VCaP (cell line): Measurements from ENCODE around the gene GUK1.

Experiments
- H3K27ac ChIP-seq: fragments of 450-650 bp; 2 replicates; pipeline ENCODE4 v1.5.1; 2017
- TF ChIP-seq, protein P1 (sequence below): fragments of 450-650 bp; conservative IDR thresholded peaks from 2 replicates; pipeline ENCODE4 v1.5.1; 2017; ENCODE audit warnings: mild to moderate bottlenecking, moderate library complexity

Gene GUK1

DNA sequence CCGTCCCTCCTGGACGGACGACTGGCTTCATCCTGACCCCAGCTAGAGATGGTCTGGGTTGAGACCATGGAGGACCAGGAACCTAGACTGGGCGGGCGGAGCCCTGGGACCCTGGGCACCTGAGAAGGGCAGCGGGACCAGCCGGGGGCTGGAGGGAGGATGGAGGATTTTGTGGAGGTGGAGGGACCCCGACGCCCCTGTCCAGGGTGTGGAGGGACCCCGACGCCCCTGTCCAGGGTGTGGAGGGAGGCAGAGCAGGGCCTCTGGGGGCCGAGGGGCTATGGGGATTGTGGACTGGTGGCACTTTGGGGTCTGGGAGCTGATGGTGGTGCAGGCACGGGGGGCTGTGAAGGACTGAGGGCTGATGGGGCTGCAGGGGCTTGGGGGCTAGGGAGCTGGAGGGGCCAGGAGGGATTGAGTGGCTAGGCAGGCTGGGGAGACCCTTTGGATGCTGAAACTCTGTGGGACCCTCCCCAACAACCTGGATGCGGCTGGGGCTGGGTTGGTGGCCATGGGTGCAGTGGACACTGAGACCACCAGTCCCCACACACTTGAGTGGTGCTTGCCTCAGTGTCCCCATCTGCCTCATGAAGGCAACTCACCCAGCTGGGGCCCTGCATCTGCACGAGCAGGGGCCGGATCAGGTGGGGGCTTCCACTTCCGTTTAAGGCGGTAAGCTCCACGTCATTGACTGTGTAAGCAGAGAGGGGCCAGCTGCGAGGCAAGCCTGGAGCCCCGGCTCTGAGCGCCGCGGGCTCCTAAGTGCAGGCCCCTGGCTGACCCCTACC lies 17.1 kb downstream of the GUK1 start:
- TF ChIP-seq, protein P1, sequence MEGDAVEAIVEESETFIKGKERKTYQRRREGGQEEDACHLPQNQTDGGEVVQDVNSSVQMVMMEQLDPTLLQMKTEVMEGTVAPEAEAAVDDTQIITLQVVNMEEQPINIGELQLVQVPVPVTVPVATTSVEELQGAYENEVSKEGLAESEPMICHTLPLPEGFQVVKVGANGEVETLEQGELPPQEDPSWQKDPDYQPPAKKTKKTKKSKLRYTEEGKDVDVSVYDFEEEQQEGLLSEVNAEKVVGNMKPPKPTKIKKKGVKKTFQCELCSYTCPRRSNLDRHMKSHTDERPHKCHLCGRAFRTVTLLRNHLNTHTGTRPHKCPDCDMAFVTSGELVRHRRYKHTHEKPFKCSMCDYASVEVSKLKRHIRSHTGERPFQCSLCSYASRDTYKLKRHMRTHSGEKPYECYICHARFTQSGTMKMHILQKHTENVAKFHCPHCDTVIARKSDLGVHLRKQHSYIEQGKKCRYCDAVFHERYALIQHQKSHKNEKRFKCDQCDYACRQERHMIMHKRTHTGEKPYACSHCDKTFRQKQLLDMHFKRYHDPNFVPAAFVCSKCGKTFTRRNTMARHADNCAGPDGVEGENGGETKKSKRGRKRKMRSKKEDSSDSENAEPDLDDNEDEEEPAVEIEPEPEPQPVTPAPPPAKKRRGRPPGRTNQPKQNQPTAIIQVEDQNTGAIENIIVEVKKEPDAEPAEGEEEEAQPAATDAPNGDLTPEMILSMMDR = no peak
- H3K27ac ChIP-seq = no peak overlapping the region

DNA sequence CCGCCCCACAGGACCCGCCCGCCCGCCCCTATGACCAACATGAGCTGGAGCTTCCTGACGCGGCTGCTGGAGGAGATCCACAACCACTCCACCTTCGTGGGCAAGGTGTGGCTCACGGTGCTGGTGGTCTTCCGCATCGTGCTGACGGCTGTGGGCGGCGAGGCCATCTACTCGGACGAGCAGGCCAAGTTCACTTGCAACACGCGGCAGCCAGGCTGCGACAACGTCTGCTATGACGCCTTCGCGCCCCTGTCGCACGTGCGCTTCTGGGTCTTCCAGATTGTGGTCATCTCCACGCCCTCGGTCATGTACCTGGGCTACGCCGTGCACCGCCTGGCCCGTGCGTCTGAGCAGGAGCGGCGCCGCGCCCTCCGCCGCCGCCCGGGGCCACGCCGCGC lies 17.6 kb downstream of the GUK1 start:
- H3K27ac ChIP-seq = no peak overlapping the region
- TF ChIP-seq, protein P1 = no peak

DNA sequence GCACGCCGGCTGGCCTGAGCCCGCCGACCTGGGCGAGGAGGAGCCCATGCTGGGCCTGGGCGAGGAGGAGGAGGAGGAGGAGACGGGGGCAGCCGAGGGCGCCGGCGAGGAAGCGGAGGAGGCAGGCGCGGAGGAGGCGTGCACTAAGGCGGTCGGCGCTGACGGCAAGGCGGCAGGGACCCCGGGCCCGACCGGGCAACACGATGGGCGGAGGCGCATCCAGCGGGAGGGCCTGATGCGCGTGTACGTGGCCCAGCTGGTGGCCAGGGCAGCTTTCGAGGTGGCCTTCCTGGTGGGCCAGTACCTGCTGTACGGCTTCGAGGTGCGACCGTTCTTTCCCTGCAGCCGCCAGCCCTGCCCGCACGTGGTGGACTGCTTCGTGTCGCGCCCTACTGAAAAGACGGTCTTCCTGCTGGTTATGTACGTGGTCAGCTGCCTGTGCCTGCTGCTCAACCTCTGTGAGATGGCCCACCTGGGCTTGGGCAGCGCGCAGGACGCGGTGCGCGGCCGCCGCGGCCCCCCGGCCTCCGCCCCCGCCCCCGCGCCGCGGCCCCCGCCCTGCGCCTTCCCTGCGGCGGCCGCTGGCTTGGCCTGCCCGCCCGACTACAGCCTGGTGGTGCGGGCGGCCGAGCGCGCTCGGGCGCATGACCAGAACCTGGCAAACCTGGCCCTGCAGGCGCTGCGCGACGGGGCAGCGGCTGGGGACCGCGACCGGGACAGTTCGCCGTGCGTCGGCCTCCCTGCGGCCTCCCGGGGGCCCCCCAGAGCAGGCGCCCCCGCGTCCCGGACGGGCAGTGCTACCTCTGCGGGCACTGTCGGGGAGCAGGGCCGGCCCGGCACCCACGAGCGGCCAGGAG lies 18.3 kb downstream of the GUK1 start:
- H3K27ac ChIP-seq = no peak overlapping the region
- TF ChIP-seq, protein P1 = no peak

DNA sequence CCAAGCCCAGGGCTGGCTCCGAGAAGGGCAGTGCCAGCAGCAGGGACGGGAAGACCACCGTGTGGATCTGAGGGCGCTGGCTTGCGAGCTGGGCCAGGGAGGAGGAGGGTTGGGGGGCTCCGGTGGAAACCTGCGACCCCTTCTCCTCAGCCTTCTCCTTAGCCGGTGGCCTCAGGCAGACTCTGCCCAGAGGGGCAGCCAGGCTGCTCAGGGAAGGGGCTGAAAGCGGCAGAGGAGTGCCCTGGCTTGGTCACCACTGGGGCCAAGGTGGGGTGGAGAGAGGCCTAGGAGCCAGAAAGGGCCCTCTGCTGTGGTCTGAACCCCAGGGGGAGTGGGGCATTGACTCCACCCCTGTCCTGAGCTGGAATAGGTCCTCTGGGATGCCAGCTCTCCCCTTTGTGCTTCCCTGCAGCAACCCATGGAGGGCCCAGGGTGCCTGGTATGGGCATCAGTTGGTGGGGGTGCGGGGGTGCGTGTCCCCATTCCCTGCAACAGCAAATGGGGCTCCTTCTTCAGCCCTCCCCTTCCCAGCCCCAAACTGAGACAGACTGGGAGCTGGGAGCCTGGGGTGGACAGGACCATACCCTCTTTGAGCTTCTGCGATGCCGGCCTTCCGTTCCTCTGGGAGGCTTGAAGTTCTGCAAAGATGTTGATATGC lies 19.1 kb downstream of the GUK1 start:
- H3K27ac ChIP-seq = no peak overlapping the region
- TF ChIP-seq, protein P1 = no peak

DNA sequence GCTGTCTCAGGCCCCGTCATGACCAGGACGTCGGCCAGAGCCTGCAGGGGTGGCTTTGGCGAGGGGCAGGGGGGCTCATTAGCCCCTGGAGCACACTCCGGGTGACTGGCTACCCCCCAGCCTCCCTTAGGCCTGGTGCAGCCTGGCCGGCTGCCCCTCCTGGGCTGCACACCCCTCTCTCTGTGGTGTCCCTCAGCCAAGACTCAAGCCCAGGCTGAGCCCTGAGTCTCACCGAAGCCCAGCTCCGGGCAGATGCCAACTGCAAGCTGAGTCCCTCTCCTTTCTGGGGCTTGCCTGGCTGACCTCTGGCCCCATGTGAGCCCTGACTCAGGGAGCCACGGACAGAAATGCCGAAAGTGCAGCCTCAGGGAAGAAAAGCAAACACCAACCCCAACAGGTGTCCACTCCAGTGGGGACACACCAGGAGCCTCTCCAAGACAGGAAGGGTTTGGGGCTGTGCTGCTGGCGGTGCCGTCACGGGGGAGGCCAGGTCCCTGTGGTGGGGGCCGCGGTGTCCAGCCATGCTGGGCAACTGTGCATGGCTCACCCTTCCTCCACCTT lies 20.2 kb downstream of the GUK1 start:
- H3K27ac ChIP-seq = no peak overlapping the region
- TF ChIP-seq, protein P1 = no peak

DNA sequence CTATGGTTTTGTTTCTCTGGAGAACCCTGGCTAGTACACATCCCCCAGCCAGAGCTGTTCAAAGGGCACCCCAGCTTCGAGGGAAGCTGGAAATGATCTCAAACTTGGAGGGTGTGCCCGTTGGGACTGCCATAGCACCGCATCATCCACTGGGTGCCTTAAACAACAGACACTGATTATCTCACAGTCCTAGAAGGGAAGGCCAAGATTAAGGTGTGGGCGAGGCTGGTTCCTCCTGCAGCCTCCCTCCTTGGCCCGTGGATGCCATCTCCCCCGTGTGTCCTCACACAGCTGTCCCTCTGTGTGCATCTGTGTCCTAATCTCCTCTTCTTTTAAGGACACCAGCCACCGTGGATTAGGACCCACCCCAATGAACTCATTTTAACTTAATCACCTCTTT lies 21.3 kb downstream of the GUK1 start:
- no peak overlapping the region for H3K27ac ChIP-seq
- TF ChIP-seq, protein P1 = no peak

DNA sequence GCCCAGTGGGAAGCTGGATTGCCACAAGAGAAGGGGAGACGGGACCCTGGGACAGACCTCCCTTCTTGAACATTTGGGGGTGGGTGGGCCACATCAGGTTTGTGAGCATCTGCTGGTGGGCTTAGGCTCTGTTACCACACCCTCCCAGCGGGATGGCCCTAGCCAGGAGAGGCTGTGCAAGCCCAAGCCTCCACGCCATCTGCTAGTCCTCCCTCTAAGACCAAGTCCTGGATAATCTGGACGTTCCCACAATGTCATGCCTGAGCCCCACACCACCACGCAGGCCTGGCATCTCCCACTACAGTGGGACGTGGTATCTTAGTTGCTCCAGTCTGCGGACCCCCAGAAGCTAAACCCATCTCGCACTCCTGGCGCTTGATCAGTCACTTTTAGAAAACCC lies 21.8 kb downstream of the GUK1 start:
- TF ChIP-seq, protein P1 = no peak
- H3K27ac ChIP-seq = no peak overlapping the region
